IMR-90 (cell line): ENCODE data around the gene TMEM145. TPM values are rescaled to one million over a fixed set of nuclear protein-coding genes. Genes with fewer than 3 reads are reported as not detected.
A peak's percentile ranks its signal among the peaks of the same experiment; 100 is the strongest.

Experiments used
- ATAC-seq: fragments of 200-7000 bp; cut with Tn5 transposase; 2 replicates; pipeline ENCODE4 v1.9.1; 2020; ENCODE audit warnings: low read depth, mild to moderate bottlenecking, moderate library complexity
- BruUV-seq: library from RNA; stranded (reverse); fragments of 400-500 nt; replicated peaks from 2 replicates; lab custom pipeline; 2021; lab: Mats Ljungman, UMichigan
- CTCF ChIA-PET: fragments of 300-600 bp; formaldehyde crosslinking; extraction: SDS; loops from one replicate; lab custom pipeline; 2021; ENCODE audit warnings: antibody characterized with exemption; lab: Yijun Ruan, JAX
- POLR2A ChIA-PET: fragments of 300-600 bp; sonication (Branson Sonifier 250); formaldehyde crosslinking; loops from one replicate; lab custom pipeline; 2022; ENCODE audit warnings: antibody characterized with exemption; ENCODE audit not compliant: unreplicated experiment; lab: Charles Lee
- DNase-seq: peaks from one replicate; pipeline ENCODE4 v3.0.0; 2013
- H2AFZ ChIP-seq: replicated peaks from 2 replicates; pipeline ENCODE3; 2013; ENCODE audit warnings: low read length, mild to moderate bottlenecking; ENCODE audit not compliant: poor library complexity
- H2AK5ac ChIP-seq: 2 replicates; pipeline ENCODE4 v1.6.1; 2013; ENCODE audit warnings: low read depth, low read length, inconsistent platforms
- H2AK9ac ChIP-seq: replicated peaks from 2 replicates; pipeline ENCODE3; 2013; ENCODE audit warnings: mild to moderate bottlenecking, low read depth, low read length, moderate library complexity; ENCODE audit not compliant: poor library complexity
- H2BK120ac ChIP-seq: 2 replicates; pipeline ENCODE4 v1.6.1; 2013; ENCODE audit warnings: low read depth, low read length, inconsistent platforms
- H2BK15ac ChIP-seq: 3 replicates; pipeline ENCODE4 v1.6.1; 2013; ENCODE audit warnings: low read depth, low read length, inconsistent platforms
- H2BK20ac ChIP-seq: 2 replicates; pipeline ENCODE4 v1.6.1; 2013; ENCODE audit warnings: low read depth, mild to moderate bottlenecking, inconsistent platforms, low read length, moderate library complexity
- H2BK5ac ChIP-seq: 2 replicates; pipeline ENCODE4 v1.6.1; 2013; ENCODE audit warnings: mild to moderate bottlenecking, low read depth, low read length, inconsistent platforms; ENCODE audit not compliant: poor library complexity, severe bottlenecking
- H3K14ac ChIP-seq: replicated peaks from 2 replicates; pipeline ENCODE4 v1.6.1; 2013; ENCODE audit warnings: low read depth, low read length, inconsistent platforms
- H3K18ac ChIP-seq: 2 replicates; pipeline ENCODE4 v1.6.1; 2013; ENCODE audit warnings: low read depth, low read length, control low read depth
- H3K23ac ChIP-seq: 2 replicates; pipeline ENCODE4 v1.6.1; 2013; ENCODE audit warnings: low read depth, low read length, inconsistent platforms
- H3K27ac ChIP-seq: 2 replicates; pipeline ENCODE4 v1.5.1; 2013; ENCODE audit warnings: mild to moderate bottlenecking, control low read depth, low read length; ENCODE audit not compliant: insufficient read depth
- H3K27me3 ChIP-seq: 2 replicates; pipeline ENCODE4 v1.6.1; 2013; ENCODE audit warnings: low read length; ENCODE audit not compliant: control insufficient read depth, insufficient read depth
- H3K36me3 ChIP-seq: 2 replicates; pipeline ENCODE4 v1.6.1; 2013; ENCODE audit warnings: low read length, mixed read lengths; ENCODE audit not compliant: control insufficient read depth, insufficient read depth
- H3K4ac ChIP-seq: 2 replicates; pipeline ENCODE4 v1.6.1; 2013; ENCODE audit warnings: low read depth, low read length, inconsistent platforms
- H3K4me1 ChIP-seq: 2 replicates; pipeline ENCODE4 v1.6.1; 2013; ENCODE audit warnings: low read length, mixed read lengths; ENCODE audit not compliant: control insufficient read depth, insufficient read depth
- H3K4me2 ChIP-seq: 2 replicates; pipeline ENCODE4 v1.6.1; 2013; ENCODE audit warnings: low read depth, mild to moderate bottlenecking, control low read depth, low read length, moderate library complexity
- H3K4me3 ChIP-seq: 2 replicates; pipeline ENCODE4 v1.5.1; 2013; ENCODE audit warnings: low read depth, mild to moderate bottlenecking, control low read depth, low read length, moderate library complexity; ENCODE audit not compliant: insufficient read depth
- H3K56ac ChIP-seq: 2 replicates; pipeline ENCODE4 v1.6.1; 2013; ENCODE audit warnings: low read length, inconsistent platforms; ENCODE audit not compliant: insufficient read depth; ENCODE audit errors: extremely low read depth
- H3K79me1 ChIP-seq, 2 experiments: 2 replicates each; pipeline ENCODE4 v1.6.1; 2013; ENCODE audit warnings: low read length in 2 of 2, inconsistent platforms in 1 of 2, low read depth in 1 of 2
- H3K9ac ChIP-seq: 2 replicates; pipeline ENCODE4 v1.6.1; 2013; ENCODE audit warnings: low read depth, low read length, control low read depth
- H3K9me1 ChIP-seq: 2 replicates; pipeline ENCODE4 v1.6.1; 2013; ENCODE audit warnings: low read length, inconsistent platforms; ENCODE audit not compliant: insufficient read depth
- H3K9me3 ChIP-seq: 2 replicates; pipeline ENCODE4 v1.6.1; 2013; ENCODE audit warnings: low read length; ENCODE audit not compliant: control insufficient read depth, insufficient read depth
- H4K20me1 ChIP-seq: 2 replicates; pipeline ENCODE4 v1.6.1; 2013; ENCODE audit warnings: low read length, inconsistent platforms; ENCODE audit not compliant: insufficient read depth
- H4K5ac ChIP-seq: 2 replicates; pipeline ENCODE4 v1.6.1; 2013; ENCODE audit warnings: mild to moderate bottlenecking, low read depth, low read length, control low read depth
- H4K8ac ChIP-seq, 2 experiments: 2 replicates each; pipeline ENCODE4 v1.6.1; 2013; ENCODE audit warnings: low read depth in 2 of 2, low read length in 2 of 2, control low read depth in 1 of 2, inconsistent platforms in 1 of 2
- H4K91ac ChIP-seq: 2 replicates; pipeline ENCODE4 v1.6.1; 2013; ENCODE audit warnings: low read depth, low read length, inconsistent platforms; ENCODE audit not compliant: insufficient read depth
- BHLHE40 ChIP-seq: fragments of 150-350 bp; IDR thresholded peaks from 2 replicates; pipeline ENCODE4 v1.6.1; 2016; ENCODE audit warnings: mild to moderate bottlenecking, low read depth, low read length
- CEBPB ChIP-seq: IDR thresholded peaks from 2 replicates; pipeline ENCODE4 v1.6.1; 2012; ENCODE audit warnings: low read depth, low read length, improper control_type of control experiment
- CTCF ChIP-seq: conservative IDR thresholded peaks from 2 replicates; pipeline ENCODE4 v1.5.1; 2012; ENCODE audit warnings: mild to moderate bottlenecking, low read depth, low read length, improper control_type of control experiment
- ELK1 ChIP-seq: fragments of 150-350 bp; IDR thresholded peaks from 2 replicates; pipeline ENCODE4 v1.6.1; 2016; ENCODE audit warnings: low read depth, mild to moderate bottlenecking, low read length, moderate library complexity, borderline replicate concordance
- FOS ChIP-seq: fragments of 150-350 bp; IDR thresholded peaks from 2 replicates; pipeline ENCODE4 v1.6.1; 2016; ENCODE audit warnings: low read depth, low read length
- MAFK ChIP-seq: IDR thresholded peaks from 2 replicates; pipeline ENCODE4 v1.6.1; 2012; ENCODE audit warnings: low read depth, low read length, improper control_type of control experiment
- MAZ ChIP-seq: IDR thresholded peaks from 2 replicates; pipeline ENCODE4 v1.6.1; 2012; ENCODE audit warnings: low read depth, mild to moderate bottlenecking, low read length, improper control_type of control experiment, moderate library complexity, borderline replicate concordance
- MXI1 ChIP-seq: IDR thresholded peaks from 2 replicates; pipeline ENCODE4 v1.6.1; 2012; ENCODE audit warnings: low read depth, mild to moderate bottlenecking, low read length, moderate library complexity, borderline replicate concordance
- NFE2L2 ChIP-seq: fragments of 150-350 bp; IDR thresholded peaks from 2 replicates; pipeline ENCODE4 v1.6.1; 2016; ENCODE audit warnings: low read depth, mild to moderate bottlenecking, low read length
- POLR2A ChIP-seq: IDR thresholded peaks from 2 replicates; pipeline ENCODE4 v1.6.1; 2012; ENCODE audit warnings: mild to moderate bottlenecking, low read depth, low read length
- RAD21 ChIP-seq: IDR thresholded peaks from 2 replicates; pipeline ENCODE4 v1.6.1; 2012; ENCODE audit warnings: low read length, improper control_type of control experiment
- RCOR1 ChIP-seq: IDR thresholded peaks from 2 replicates; pipeline ENCODE4 v1.6.1; 2012; ENCODE audit warnings: mild to moderate bottlenecking, low read length, improper control_type of control experiment; ENCODE audit not compliant: insufficient replicate concordance
- RFX5 ChIP-seq: IDR thresholded peaks from 2 replicates; pipeline ENCODE4 v1.8.0; 2012; ENCODE audit warnings: low read depth, mild to moderate bottlenecking, low read length, moderate library complexity
- SMC3 ChIP-seq: fragments of 150-350 bp; IDR thresholded peaks from 2 replicates; pipeline ENCODE4 v1.6.1; 2016; ENCODE audit warnings: low read depth, mild to moderate bottlenecking, antibody characterized with exemption, low read length, moderate library complexity
- WGBS, 2 experiments: methylation state at CpG; one replicate each; pipeline versions ENCODE4 v1.1.5 to v1.1.7; 2013; ENCODE audit warnings: missing lambda C conversion rate in 2 of 2; ENCODE audit not compliant: insufficient read length in 1 of 2; ENCODE audit errors: extremely low coverage in 2 of 2; 5-methylcytosine and 5-hydroxymethylcytosine counted together
- dilution Hi-C: fragments of 300-500 bp; cut with HindIII; formaldehyde crosslinking; loops from one replicate; pipeline ENCODE4 v1.14.3; 2018; ENCODE audit warnings: low sequenced_read_pairs; ENCODE audit not compliant: unreplicated experiment
- in situ Hi-C: fragments of 300-500 bp; cut with MboI; formaldehyde crosslinking; loops from 3 replicates; pipeline ENCODE4 v1.14.3; 2019; ENCODE audit warnings: low sequenced_read_pairs, inconsistent platforms, mixed read lengths
- intact Hi-C: fragments of 100-400 bp; cut with micrococcal nuclease; formaldehyde crosslinking; loops from 2 replicates; pipeline ENCODE4 v1.10.0; 2022
- polyA plus RNA-seq, 3 experiments: library from polyadenylated mRNA; depleted of rRNA; stranded (reverse); fragments of >200 nt; gene quantifications; 2 replicates each; pipeline ENCODE4 v1.2.3, GENCODE V29; 2012; ENCODE audit warnings: low replicate concordance in 1 of 3
- total RNA-seq: library from RNA; depleted of rRNA; stranded (reverse); fragments of >200 nt; gene quantifications from 2 replicates; pipeline ENCODE4 v1.2.3, GENCODE V29; 2012
- TF ChIP-seq, protein P1 (sequence below): fragments of 150-350 bp; IDR thresholded peaks from 2 replicates; pipeline ENCODE4 v1.6.1; 2017; ENCODE audit warnings: mild to moderate bottlenecking, antibody characterized with exemption, low read length, low read depth

TMEM145 gene
- total and polyA plus RNA-seq, 2 of the 4 experiments (the other 2 are of a cell fraction) = under 0.01 to 0.41 TPM

GRCh38 chr19:42268142-42268703 lies 44.9 kb upstream of the TMEM145 start:
- in situ Hi-C loops = no loop called here
- Histone ChIP-seq H3K4me2 (peak overlapping the region; percentile 76), H3K56ac (peak overlapping the region; percentile 99), H3K4ac (peak overlapping the region; percentile 97), H2BK20ac (peak overlapping the region; percentile 92), H3K27me3 (no peaks in the 10 kb centered on the region), H2AFZ (peak overlapping the region; percentile 99), H3K9ac (peak overlapping the region; percentile 86), H4K8ac (peak overlapping the region; percentile 21 to 98; a peak in 3 of 4 replicates), H4K20me1 (no peaks in the 10 kb centered on the region), H2BK120ac (peak overlapping the region; percentile 98), H2BK5ac (peak overlapping the region; percentile 95), H4K91ac (peak overlapping the region; percentile 98), H3K4me3 (peak overlapping the region; percentile 55), H2AK9ac (peak overlapping the region; percentile 79), H3K4me1 (peaks cover 10% of the 10 kb centered on the region), H3K9me3 (no peaks in the 10 kb centered on the region), H2AK5ac (peak overlapping the region; percentile 56; the same call in 1 of the 2 replicates), H4K5ac (peak overlapping the region; percentile 55), H3K79me1 (peaks cover 15 to 29% of the 10 kb centered on the region in 2 experiments), H3K23ac (peak overlapping the region; percentile 97), H3K9me1 (peaks cover 4% of the 10 kb centered on the region), H3K36me3 (peaks cover 2% of the 10 kb centered on the region; the same call in 1 of the 2 replicates), H2BK15ac (peak overlapping the region; percentile 84; the same call in 1 of the 3 replicates), H3K14ac (peak overlapping the region; percentile 98), H3K27ac (peak overlapping the region; percentile 90), H3K18ac (peak overlapping the region; percentile 85)
- BruUV-seq = no TSS peak
- intact Hi-C loops = no loop called here
- ChIA-PET POLR2A (no interaction called here), CTCF (no interaction called here)
- dilution Hi-C loops = no loop called here
- 0% methylated on average over 15 of the region's 46 CpGs; no CpG with 5 or more reads in 1 of the 2 experiments for WGBS, 2 experiments
- DNase-seq = peak; percentile 99
- peak; percentile 82 for ATAC-seq
- TF ChIP-seq POLR2A = peak; percentile 79
- TF ChIP-seq ELK1 = no peak
- peak; percentile 30; the same call in 1 of the 2 replicates for TF ChIP-seq FOS
- TF ChIP-seq RCOR1 = no peak
- TF ChIP-seq RAD21 = no peak
- TF ChIP-seq, protein P1, sequence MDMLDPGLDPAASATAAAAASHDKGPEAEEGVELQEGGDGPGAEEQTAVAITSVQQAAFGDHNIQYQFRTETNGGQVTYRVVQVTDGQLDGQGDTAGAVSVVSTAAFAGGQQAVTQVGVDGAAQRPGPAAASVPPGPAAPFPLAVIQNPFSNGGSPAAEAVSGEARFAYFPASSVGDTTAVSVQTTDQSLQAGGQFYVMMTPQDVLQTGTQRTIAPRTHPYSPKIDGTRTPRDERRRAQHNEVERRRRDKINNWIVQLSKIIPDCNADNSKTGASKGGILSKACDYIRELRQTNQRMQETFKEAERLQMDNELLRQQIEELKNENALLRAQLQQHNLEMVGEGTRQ = peak; percentile 83
- peak; percentile 45; the same call in 1 of the 2 replicates for TF ChIP-seq CEBPB
- no peak for TF ChIP-seq SMC3
- peak; percentile 59; the same call in 1 of the 2 replicates for TF ChIP-seq MXI1
- TF ChIP-seq MAFK = no peak
- TF ChIP-seq RFX5 = peak; percentile 68
- 0 out of 2 replicates have a peak, but pooled peaks have one; percentile 3 for TF ChIP-seq CTCF
- TF ChIP-seq BHLHE40 = peak; percentile 55
- TF ChIP-seq MAZ = peak; percentile 77; the same call in 1 of the 2 replicates
- TF ChIP-seq NFE2L2 = no peak
